Retinal pigment epithelial cell (primary cell): Measurements from ENCODE around the gene ENTR1.

Experiments
- DNase-seq: peaks from one replicate; pipeline ENCODE4 v3.0.0-alpha.2; 2010; ENCODE audit warnings: low read depth
- H3K4me3 ChIP-seq: 2 replicates; pipeline ENCODE4 v1.5.1; 2011; ENCODE audit warnings: mild to moderate bottlenecking, low read length, control low read depth, moderate library complexity
- TF ChIP-seq, protein P1 (sequence below): conservative IDR thresholded peaks from 2 replicates; pipeline ENCODE4 v1.5.1; 2011; ENCODE audit warnings: low read depth, low read length, control low read depth, inconsistent platforms

Gene ENTR1

DNA sequence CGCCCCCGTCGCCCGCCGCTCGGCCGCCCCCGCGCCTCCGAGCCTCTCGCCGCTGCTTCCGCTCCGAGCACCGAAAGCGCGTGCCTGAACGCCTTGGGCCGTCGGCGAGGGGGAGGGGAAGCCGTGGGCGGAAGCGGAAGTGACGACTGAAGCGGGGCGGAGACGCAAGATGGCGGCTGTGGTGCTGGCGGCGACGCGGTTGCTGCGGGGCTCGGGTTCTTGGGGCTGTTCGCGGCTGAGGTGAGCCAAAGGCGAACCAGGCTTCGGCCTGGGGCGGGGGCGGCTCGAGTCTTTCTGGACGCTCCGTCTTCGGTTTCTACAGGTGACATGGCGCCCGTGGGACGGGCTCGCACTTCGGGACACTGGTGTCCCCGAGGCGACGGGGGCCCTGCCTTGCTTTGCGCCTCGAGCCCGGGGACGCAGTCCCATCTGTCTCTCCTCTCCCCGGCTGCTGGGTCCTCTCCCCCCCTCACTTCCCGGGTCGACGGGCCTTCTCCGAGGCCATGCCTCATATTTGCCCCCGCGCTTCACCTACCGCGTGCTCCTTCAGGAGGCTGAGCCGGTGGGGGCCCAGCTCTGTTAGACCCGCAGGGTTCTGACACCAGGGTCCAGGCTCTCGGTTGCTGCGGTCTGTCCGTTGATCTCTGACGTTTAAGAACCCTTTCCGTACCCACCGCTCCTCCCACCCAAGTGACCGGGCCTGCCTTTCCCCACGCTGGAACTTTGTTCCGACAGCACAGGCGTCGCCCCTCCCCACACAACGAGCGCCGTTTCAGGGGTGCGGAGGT is at the start of gene ENTR1, which contains the start of gene PMPCA:
Gene ENTR1, minus strand, starts transcription at position 115 of the 788 bp plus-strand sequence. CDS start 217 bp downstream, outside the sequence.
Gene PMPCA, plus strand, starts transcription at position 159 of the 788 bp plus-strand sequence. Its CDS starts 11 bp downstream, at position 170.
- TF ChIP-seq, protein P1, sequence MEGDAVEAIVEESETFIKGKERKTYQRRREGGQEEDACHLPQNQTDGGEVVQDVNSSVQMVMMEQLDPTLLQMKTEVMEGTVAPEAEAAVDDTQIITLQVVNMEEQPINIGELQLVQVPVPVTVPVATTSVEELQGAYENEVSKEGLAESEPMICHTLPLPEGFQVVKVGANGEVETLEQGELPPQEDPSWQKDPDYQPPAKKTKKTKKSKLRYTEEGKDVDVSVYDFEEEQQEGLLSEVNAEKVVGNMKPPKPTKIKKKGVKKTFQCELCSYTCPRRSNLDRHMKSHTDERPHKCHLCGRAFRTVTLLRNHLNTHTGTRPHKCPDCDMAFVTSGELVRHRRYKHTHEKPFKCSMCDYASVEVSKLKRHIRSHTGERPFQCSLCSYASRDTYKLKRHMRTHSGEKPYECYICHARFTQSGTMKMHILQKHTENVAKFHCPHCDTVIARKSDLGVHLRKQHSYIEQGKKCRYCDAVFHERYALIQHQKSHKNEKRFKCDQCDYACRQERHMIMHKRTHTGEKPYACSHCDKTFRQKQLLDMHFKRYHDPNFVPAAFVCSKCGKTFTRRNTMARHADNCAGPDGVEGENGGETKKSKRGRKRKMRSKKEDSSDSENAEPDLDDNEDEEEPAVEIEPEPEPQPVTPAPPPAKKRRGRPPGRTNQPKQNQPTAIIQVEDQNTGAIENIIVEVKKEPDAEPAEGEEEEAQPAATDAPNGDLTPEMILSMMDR, result no peak
- peak; percentile 45 for DNase-seq
- peak within 1 kb of the TSS; percentile 94 for H3K4me3 ChIP-seq

GRCh38 chr9:136459425-136459824 is 49.0 kb upstream of the ENTR1 start:
- TF ChIP-seq, protein P1, result no peak
- no peak overlapping the region for H3K4me3 ChIP-seq
- DNase-seq, result no peak

DNA sequence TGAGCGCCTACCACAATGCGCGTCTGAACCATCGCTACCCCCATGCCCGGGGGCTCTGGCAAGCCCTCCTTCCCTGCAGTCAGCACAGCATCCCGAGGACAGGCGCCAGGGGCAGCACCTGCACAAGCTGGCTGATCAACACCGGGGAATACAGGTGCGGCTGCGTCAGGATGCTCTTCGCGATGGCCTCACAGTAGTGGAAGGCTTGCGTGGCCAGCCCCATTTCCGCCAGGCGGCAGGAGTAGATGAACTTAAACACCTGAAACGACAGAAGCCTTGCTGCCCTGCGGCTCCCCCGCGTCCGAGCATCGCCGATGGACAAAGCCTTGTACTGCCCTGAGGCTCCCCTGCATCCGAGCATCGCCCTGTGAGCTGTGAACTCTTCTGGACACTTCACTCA is 46.9 kb upstream of the ENTR1 start:
- DNase-seq, result no peak
- no peak overlapping the region for H3K4me3 ChIP-seq
- TF ChIP-seq, protein P1, result no peak

DNA sequence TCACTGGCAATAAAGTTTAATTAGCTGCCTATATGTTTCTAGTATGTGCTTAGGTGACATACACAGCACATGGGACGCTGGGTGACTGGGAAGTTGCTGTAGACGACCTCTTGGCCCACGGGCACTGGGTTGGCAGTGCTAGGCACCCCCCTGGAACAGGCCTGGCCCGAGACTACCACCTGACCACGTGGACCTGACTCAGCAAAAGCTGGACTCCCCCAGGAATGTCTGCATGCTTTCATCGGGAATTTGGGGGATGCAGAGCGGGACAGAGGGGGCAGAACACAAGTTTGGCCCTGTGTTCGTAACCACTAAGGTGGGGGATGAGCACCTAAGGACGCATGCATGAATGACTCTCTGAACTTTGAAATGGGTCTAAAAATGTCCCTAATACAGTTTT is 45.8 kb upstream of the ENTR1 start:
- DNase-seq, result no peak
- no peak overlapping the region for H3K4me3 ChIP-seq
- TF ChIP-seq, protein P1, result no peak

GRCh38 chr9:136455043-136456002 is 44.9 kb upstream of the ENTR1 start:
- H3K4me3 ChIP-seq, result no peak overlapping the region
- no peak for DNase-seq
- TF ChIP-seq, protein P1, result no peak

- TF ChIP-seq, protein P1, result no peak
- H3K4me3 ChIP-seq, result no peak overlapping the region
- DNase-seq, result no peak
These were observed 43.8 kb upstream of the ENTR1 start for GRCh38 chr9:136454026-136454796.
